ENCODE measurements around the gene CIAO3.

DNA sequence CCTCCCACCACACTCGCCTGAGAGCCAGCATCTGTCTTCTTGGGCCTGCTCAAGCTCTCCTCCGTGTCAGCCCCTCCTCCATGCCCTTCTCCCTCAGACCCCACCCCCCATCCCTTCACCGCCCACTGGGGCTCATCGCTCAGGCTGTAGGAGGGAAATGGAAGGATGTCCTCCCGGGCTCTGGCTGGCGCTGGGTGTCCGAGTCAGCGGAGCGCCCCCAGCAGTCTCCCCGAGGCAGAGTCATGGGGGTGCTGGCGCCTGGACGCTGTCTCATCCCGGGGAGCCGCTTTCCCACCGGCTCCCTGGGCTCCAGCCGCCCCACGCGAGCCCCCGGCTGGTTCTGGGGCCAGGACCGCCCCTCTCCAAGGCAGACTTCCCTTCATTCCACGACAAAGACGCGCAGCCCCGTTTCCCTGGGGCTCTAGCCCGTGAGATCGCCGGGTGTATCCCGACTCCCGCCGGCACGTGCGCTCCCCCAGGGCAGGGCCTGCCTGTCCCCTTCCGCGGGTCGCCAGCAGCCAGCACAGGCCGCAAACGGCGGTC, 20.3 kb downstream of the CIAO3 start:
- no peak for TF ChIP-seq CTCF (IDR thresholded peaks at IDR 0.05)
- TF ChIP-seq POLR2A (IDR thresholded peaks at IDR 0.05), result no peak
